GM20431 (cell line): ENCODE data around the gene KCNK13.
"Not testable (repeated sequence)": the region's sequence is repeated elsewhere in the genome, so short reads cannot be mapped to it uniquely, and the experiment has no call there.

Experiments used
- in situ Hi-C: fragments of 300-500 bp; cut with MseI, MboI; formaldehyde crosslinking; loops from one replicate; pipeline ENCODE4 v1.15.0; 2020; ENCODE audit warnings: low sequenced_read_pairs; ENCODE audit not compliant: unreplicated experiment

The KCNK13 gene

GRCh38 chr14:90184571-90185266, 122.9 kb downstream of the KCNK13 start:
- in situ Hi-C loops, result no loop called here

GRCh38 chr14:90188588-90188987, 126.8 kb downstream of the KCNK13 start:
- in situ Hi-C loops, result no loop called here

GRCh38 chr14:90191154-90191553, 129.4 kb downstream of the KCNK13 start:
- in situ Hi-C loops, result no loop called here

- in situ Hi-C loops, result no loop called here
These were observed 129.8 kb downstream of the KCNK13 start for GRCh38 chr14:90191585-90191984.

GRCh38 chr14:90193925-90194324, 132.1 kb downstream of the KCNK13 start:
- in situ Hi-C loops, result no loop called here

- in situ Hi-C loops, result no loop called here
These were observed 132.9 kb downstream of the KCNK13 start for GRCh38 chr14:90194706-90195105.

GRCh38 chr14:90198541-90199060, 136.8 kb downstream of the KCNK13 start:
- in situ Hi-C loops, result no loop called here

GRCh38 chr14:90200546-90200945, 138.8 kb downstream of the KCNK13 start:
- in situ Hi-C loops, result not testable (repeated sequence)

- in situ Hi-C loops, result no loop called here
These were observed 139.6 kb downstream of the KCNK13 start for GRCh38 chr14:90201344-90201743.

GRCh38 chr14:90204516-90204915, 142.7 kb downstream of the KCNK13 start:
- in situ Hi-C loops, result no loop called here

- in situ Hi-C loops, result no loop called here
These were observed 151.4 kb downstream of the KCNK13 start for GRCh38 chr14:90213099-90213748.

- in situ Hi-C loops, result loop anchor here (25.0 kb wide), 1 partner anchor 291 kb away; no protein-coding TSS in a partner anchor
These were observed 166.7 kb downstream of the KCNK13 start for GRCh38 chr14:90228478-90228877.

- in situ Hi-C loops, result loop anchor here (25.0 kb wide), 1 partner anchor 293 kb away; no protein-coding TSS in a partner anchor
These were observed 168.1 kb downstream of the KCNK13 start for GRCh38 chr14:90229942-90230341.
